H9 (cell line): ENCODE data around the gene FOXO6. TPM values are rescaled to one million over a fixed set of nuclear protein-coding genes. Genes with fewer than 3 reads are reported as not detected.

Source experiments
- DNase-seq: peaks from one replicate; pipeline ENCODE4 v3.0.0-alpha.2; 2017
- H2AFZ ChIP-seq: one replicate; pipeline ENCODE4 v1.6.1; 2013; ENCODE audit warnings: mild to moderate bottlenecking, low read length, control low read depth, moderate library complexity
- H2AK5ac ChIP-seq: 2 replicates; pipeline ENCODE4 v1.6.1; 2013; ENCODE audit warnings: low read length, control low read depth, mixed read lengths; ENCODE audit not compliant: insufficient read length
- H2BK120ac ChIP-seq: one replicate; pipeline ENCODE4 v1.6.1; 2013; ENCODE audit warnings: low read depth, mild to moderate bottlenecking, low read length, control low read depth, inconsistent platforms; ENCODE audit not compliant: poor library complexity, severe bottlenecking
- H2BK12ac ChIP-seq: 2 replicates; pipeline ENCODE4 v1.6.1; 2013; ENCODE audit warnings: low read length, control low read depth, mixed read lengths, low read depth; ENCODE audit not compliant: insufficient read length
- H2BK15ac ChIP-seq: 2 replicates; pipeline ENCODE4 v1.6.1; 2013; ENCODE audit warnings: low read depth, low read length, control low read depth
- H2BK20ac ChIP-seq: one replicate; pipeline ENCODE4 v1.6.1; 2013; ENCODE audit warnings: low read depth, mild to moderate bottlenecking, low read length, control low read depth, inconsistent platforms; ENCODE audit not compliant: poor library complexity, severe bottlenecking
- H2BK5ac ChIP-seq: 2 replicates; pipeline ENCODE4 v1.6.1; 2013; ENCODE audit warnings: low read length, control low read depth, mixed read lengths; ENCODE audit not compliant: insufficient read length
- H3K14ac ChIP-seq: 2 replicates; pipeline ENCODE4 v1.6.1; 2013; ENCODE audit warnings: low read length, control low read depth; ENCODE audit not compliant: insufficient read depth
- H3K18ac ChIP-seq: 2 replicates; pipeline ENCODE4 v1.6.1; 2013; ENCODE audit warnings: low read depth, mild to moderate bottlenecking, mixed read lengths, low read length, control low read depth; ENCODE audit not compliant: insufficient read length
- H3K23ac ChIP-seq: 2 replicates; pipeline ENCODE4 v1.6.1; 2013; ENCODE audit warnings: low read length, control low read depth, mixed read lengths, low read depth; ENCODE audit not compliant: insufficient read length
- H3K23me2 ChIP-seq: 2 replicates; pipeline ENCODE4 v1.6.1; 2013; ENCODE audit warnings: low read depth, mild to moderate bottlenecking, mixed read lengths, low read length, control low read depth; ENCODE audit not compliant: insufficient read length, poor library complexity, severe bottlenecking
- H3K27ac ChIP-seq: 2 replicates; pipeline ENCODE4 v1.5.1; 2013; ENCODE audit warnings: low read length, control low read depth, mixed read lengths, low read depth; ENCODE audit not compliant: insufficient read length
- H3K27me3 ChIP-seq: 2 replicates; pipeline ENCODE4 v1.6.1; 2013; ENCODE audit warnings: low read length, control low read depth, inconsistent platforms; ENCODE audit not compliant: insufficient read depth
- H3K4ac ChIP-seq: 2 replicates; pipeline ENCODE4 v1.6.1; 2013; ENCODE audit warnings: low read depth, mild to moderate bottlenecking, control low read depth, inconsistent platforms, low read length, moderate library complexity
- H3K4me1 ChIP-seq: 2 replicates; pipeline ENCODE4 v1.6.1; 2013; ENCODE audit warnings: low read length, control low read depth, inconsistent platforms; ENCODE audit not compliant: insufficient read depth
- H3K4me2 ChIP-seq: 2 replicates; pipeline ENCODE4 v1.6.1; 2013; ENCODE audit warnings: low read length, control low read depth, mixed read lengths; ENCODE audit not compliant: insufficient read length, insufficient read depth
- H3K56ac ChIP-seq: 2 replicates; pipeline ENCODE4 v1.6.1; 2013; ENCODE audit warnings: low read depth, mild to moderate bottlenecking, mixed read lengths, low read length, control low read depth; ENCODE audit not compliant: insufficient read length
- H3K79me1 ChIP-seq: 2 replicates; pipeline ENCODE4 v1.6.1; 2013; ENCODE audit warnings: low read depth, mild to moderate bottlenecking, moderate library complexity, low read length, control low read depth, inconsistent platforms; ENCODE audit not compliant: insufficient read depth, poor library complexity, severe bottlenecking
- H3K79me2 ChIP-seq: 2 replicates; pipeline ENCODE4 v1.6.1; 2013; ENCODE audit warnings: low read length, control low read depth, inconsistent platforms; ENCODE audit not compliant: insufficient read depth
- H3K9ac ChIP-seq: 2 replicates; pipeline ENCODE4 v1.6.1; 2013; ENCODE audit warnings: low read length, control low read depth, mixed read lengths; ENCODE audit not compliant: insufficient read length; ENCODE audit errors: extremely low read depth
- H3K9me3 ChIP-seq: one replicate; pipeline ENCODE4 v1.6.1; 2013; ENCODE audit warnings: low read depth, low read length, inconsistent platforms; ENCODE audit not compliant: control insufficient read depth
- H3T11ph ChIP-seq: one replicate; pipeline ENCODE4 v1.6.1; 2013; ENCODE audit warnings: mild to moderate bottlenecking, low read length, control low read depth, inconsistent platforms
- H4K20me1 ChIP-seq: one replicate; pipeline ENCODE4 v1.6.1; 2013; ENCODE audit not compliant: control insufficient read depth, insufficient read length, insufficient read depth
- H4K5ac ChIP-seq: 2 replicates; pipeline ENCODE4 v1.6.1; 2013; ENCODE audit warnings: low read depth, mild to moderate bottlenecking, mixed read lengths, low read length, control low read depth; ENCODE audit not compliant: insufficient read length
- H4K8ac ChIP-seq: replicated peaks from 2 replicates; pipeline ENCODE4 v1.6.1; 2013; ENCODE audit warnings: low read length, control low read depth, mixed read lengths, low read depth; ENCODE audit not compliant: insufficient read length
- H4K91ac ChIP-seq: 2 replicates; pipeline ENCODE4 v1.6.1; 2013; ENCODE audit warnings: low read depth, mild to moderate bottlenecking, moderate library complexity, mixed read lengths, low read length, control low read depth; ENCODE audit not compliant: insufficient read length
- H3K27ac Mint-ChIP-seq, 3 experiments: 2 replicates in 2 of 3; 3 replicates in 1 of 3; pipeline ENCODE4 v1.8.0; 2020 to 2021; ENCODE audit warnings: mixed read lengths in 3 of 3, mild to moderate bottlenecking in 1 of 3, moderate library complexity in 1 of 3
- H3K27me3 Mint-ChIP-seq: 2 replicates; pipeline ENCODE4 v1.8.0; 2021; ENCODE audit warnings: low read depth, mild to moderate bottlenecking, moderate library complexity, mixed read lengths
- H3K36me3 Mint-ChIP-seq, 3 experiments: 2 replicates in 2 of 3; 3 replicates in 1 of 3; pipeline ENCODE4 v1.8.0; 2020 to 2021; ENCODE audit warnings: low read depth in 3 of 3, mixed read lengths in 3 of 3; ENCODE audit not compliant: insufficient read depth in 1 of 3
- H3K4me1 Mint-ChIP-seq, 2 experiments: 2 replicates each; pipeline ENCODE4 v1.8.0; 2020; ENCODE audit warnings: mixed read lengths in 2 of 2
- H3K4me3 Mint-ChIP-seq, 2 experiments: 2 replicates in 1 of 2; 3 replicates in 1 of 2; pipeline ENCODE4 v1.8.0; 2020 to 2021; ENCODE audit warnings: mild to moderate bottlenecking in 2 of 2, mixed read lengths in 2 of 2, moderate library complexity in 1 of 2
- H3K9me3 Mint-ChIP-seq, 2 experiments: 2 replicates in 1 of 2; 3 replicates in 1 of 2; pipeline ENCODE4 v1.8.0; 2020; ENCODE audit warnings: mild to moderate bottlenecking in 2 of 2, mixed read lengths in 2 of 2, moderate library complexity in 1 of 2
- total RNA-seq: library from RNA; stranded (reverse); gene quantifications from 2 replicates; pipeline ENCODE4 v1.2.1, GENCODE V29; 2021
- TF ChIP-seq, protein P1 (sequence below): fragments of 200-600 bp; sonication (generic); conservative IDR thresholded peaks from 3 replicates; pipeline ENCODE4 v1.8.0; 2021; ENCODE audit warnings: antibody characterized with exemption, mild to moderate bottlenecking

FOXO6 gene
- total RNA-seq, 1 experiment from 2014 or later: 0.83 TPM

DNA sequence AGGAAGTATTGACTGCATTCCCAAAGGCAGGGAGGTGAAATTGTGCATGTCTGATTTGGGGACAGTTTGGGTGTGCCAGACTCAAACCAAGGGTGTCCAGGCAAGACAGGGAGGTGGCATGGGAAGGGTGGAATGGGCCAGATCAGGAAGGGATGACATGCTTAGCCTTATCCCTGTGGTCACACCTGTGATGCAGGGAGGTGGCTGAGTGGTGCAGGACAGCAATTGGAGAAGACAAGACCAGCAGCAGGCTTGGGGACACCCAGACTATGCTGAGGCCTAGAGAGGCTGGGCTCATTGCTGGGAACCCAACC is 4.0 kb downstream of the FOXO6 start:
- no peak overlapping the region for H3K9ac ChIP-seq
- no peak overlapping the region for H3K14ac ChIP-seq
- DNase-seq: no peak
- peaks cover 75% of the 10 kb centered on the region for H3K27me3 Mint-ChIP-seq
- peaks cover 19% of the 10 kb centered on the region for H3K27me3 ChIP-seq
- no peak overlapping the region for H3K4me2 ChIP-seq
- no peaks in the 10 kb centered on the region for H3K79me1 ChIP-seq
- no peak overlapping the region for H3K4ac ChIP-seq
- H4K91ac ChIP-seq: no peak overlapping the region
- H4K20me1 ChIP-seq: no peaks in the 10 kb centered on the region
- no peak overlapping the region for H2BK5ac ChIP-seq
- no peak overlapping the region for H2BK20ac ChIP-seq
- H3K4me1 ChIP-seq: peaks cover 6% of the 10 kb centered on the region
- H3K27ac Mint-ChIP-seq: no peak overlapping the region
- H2BK120ac ChIP-seq: no peak overlapping the region
- H2BK12ac ChIP-seq: no peak overlapping the region
- H3K23me2 ChIP-seq: peaks cover 14% of the 10 kb centered on the region
- H3K18ac ChIP-seq: no peak overlapping the region
- no peaks in the 10 kb centered on the region for H3K9me3 Mint-ChIP-seq
- H3K9me3 ChIP-seq: no peaks in the 10 kb centered on the region
- H2AFZ ChIP-seq: no peak overlapping the region
- no peak overlapping the region for H4K8ac ChIP-seq
- no peaks in the 10 kb centered on the region for H3K36me3 Mint-ChIP-seq
- peak overlapping the region in 1 of 2 experiments; percentile 15; a peak in 2 of 5 replicates for H3K4me3 Mint-ChIP-seq
- peaks cover 33 to 56% of the 10 kb centered on the region in 2 experiments for H3K4me1 Mint-ChIP-seq
- H4K5ac ChIP-seq: no peak overlapping the region
- no peak overlapping the region for H3K23ac ChIP-seq
- no peak overlapping the region for H3K27ac ChIP-seq
- H2AK5ac ChIP-seq: no peak overlapping the region
- H3K56ac ChIP-seq: no peak overlapping the region
- no peak overlapping the region for H3T11ph ChIP-seq
- H2BK15ac ChIP-seq: no peak overlapping the region
- no peaks in the 10 kb centered on the region for H3K79me2 ChIP-seq
- TF ChIP-seq, protein P1, sequence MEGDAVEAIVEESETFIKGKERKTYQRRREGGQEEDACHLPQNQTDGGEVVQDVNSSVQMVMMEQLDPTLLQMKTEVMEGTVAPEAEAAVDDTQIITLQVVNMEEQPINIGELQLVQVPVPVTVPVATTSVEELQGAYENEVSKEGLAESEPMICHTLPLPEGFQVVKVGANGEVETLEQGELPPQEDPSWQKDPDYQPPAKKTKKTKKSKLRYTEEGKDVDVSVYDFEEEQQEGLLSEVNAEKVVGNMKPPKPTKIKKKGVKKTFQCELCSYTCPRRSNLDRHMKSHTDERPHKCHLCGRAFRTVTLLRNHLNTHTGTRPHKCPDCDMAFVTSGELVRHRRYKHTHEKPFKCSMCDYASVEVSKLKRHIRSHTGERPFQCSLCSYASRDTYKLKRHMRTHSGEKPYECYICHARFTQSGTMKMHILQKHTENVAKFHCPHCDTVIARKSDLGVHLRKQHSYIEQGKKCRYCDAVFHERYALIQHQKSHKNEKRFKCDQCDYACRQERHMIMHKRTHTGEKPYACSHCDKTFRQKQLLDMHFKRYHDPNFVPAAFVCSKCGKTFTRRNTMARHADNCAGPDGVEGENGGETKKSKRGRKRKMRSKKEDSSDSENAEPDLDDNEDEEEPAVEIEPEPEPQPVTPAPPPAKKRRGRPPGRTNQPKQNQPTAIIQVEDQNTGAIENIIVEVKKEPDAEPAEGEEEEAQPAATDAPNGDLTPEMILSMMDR: no peak
